ENCODE data around the gene C2orf68. TPM values are rescaled to one million over a fixed set of nuclear protein-coding genes. Genes with fewer than 3 reads are reported as not detected.
"Not testable (repeated sequence)": the region's sequence is repeated elsewhere in the genome, so short reads cannot be mapped to it uniquely, and the experiment has no call there.

Gene C2orf68
- total RNA-seq, 2 donors from 2014 or later, result 13.0 to 21.9 TPM

GRCh38 chr2:85596486-85597143, 15.3 kb downstream of the C2orf68 start:
- TF ChIP-seq, protein P1, sequence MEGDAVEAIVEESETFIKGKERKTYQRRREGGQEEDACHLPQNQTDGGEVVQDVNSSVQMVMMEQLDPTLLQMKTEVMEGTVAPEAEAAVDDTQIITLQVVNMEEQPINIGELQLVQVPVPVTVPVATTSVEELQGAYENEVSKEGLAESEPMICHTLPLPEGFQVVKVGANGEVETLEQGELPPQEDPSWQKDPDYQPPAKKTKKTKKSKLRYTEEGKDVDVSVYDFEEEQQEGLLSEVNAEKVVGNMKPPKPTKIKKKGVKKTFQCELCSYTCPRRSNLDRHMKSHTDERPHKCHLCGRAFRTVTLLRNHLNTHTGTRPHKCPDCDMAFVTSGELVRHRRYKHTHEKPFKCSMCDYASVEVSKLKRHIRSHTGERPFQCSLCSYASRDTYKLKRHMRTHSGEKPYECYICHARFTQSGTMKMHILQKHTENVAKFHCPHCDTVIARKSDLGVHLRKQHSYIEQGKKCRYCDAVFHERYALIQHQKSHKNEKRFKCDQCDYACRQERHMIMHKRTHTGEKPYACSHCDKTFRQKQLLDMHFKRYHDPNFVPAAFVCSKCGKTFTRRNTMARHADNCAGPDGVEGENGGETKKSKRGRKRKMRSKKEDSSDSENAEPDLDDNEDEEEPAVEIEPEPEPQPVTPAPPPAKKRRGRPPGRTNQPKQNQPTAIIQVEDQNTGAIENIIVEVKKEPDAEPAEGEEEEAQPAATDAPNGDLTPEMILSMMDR (IDR thresholded peaks at IDR 0.05), result no peak
- Histone ChIP-seq H3K36me3 (peaks cover 15% of the 10 kb centered on the region), H3K4me3 (peak overlapping the region; percentile 81), H3K27ac (peak overlapping the region; percentile 85 to 94), H3K27me3 (replicated peaks; ENCODE audit: insufficient read depth) (no peaks in the 10 kb centered on the region), H3K9me3 (no peaks in the 10 kb centered on the region), H3K4me1 (ENCODE audit: control insufficient read depth in 1 of 2, low read depth in 2 of 2) (peaks cover 20 to 49% of the 10 kb centered on the region in 2 donors)
- ATAC-seq (ENCODE audit: insufficient number of reproducible peaks, low FRiP score, low read depth) (no peak), DNase-seq (ENCODE audit: low spot score) (no peak)

- TF ChIP-seq, protein P1 (IDR thresholded peaks at IDR 0.05), result no peak
- H3K9me3 ChIP-seq, result no peaks in the 10 kb centered on the region
- H3K36me3 ChIP-seq, result peaks cover 15% of the 10 kb centered on the region
- no peaks in the 10 kb centered on the region for H3K27me3 ChIP-seq (replicated peaks; ENCODE audit: insufficient read depth)
- peaks cover 22 to 49% of the 10 kb centered on the region in 2 donors for H3K4me1 ChIP-seq (ENCODE audit: control insufficient read depth in 1 of 2, low read depth in 2 of 2)
- ATAC-seq (ENCODE audit: insufficient number of reproducible peaks, low FRiP score, low read depth) (no peak), DNase-seq (ENCODE audit: low spot score) (no peak)
- peak overlapping the region; percentile 81 for H3K4me3 ChIP-seq
- peak overlapping the region; percentile 85 to 94 for H3K27ac ChIP-seq
These were observed 15.9 kb downstream of the C2orf68 start for GRCh38 chr2:85596026-85596333.

DNA sequence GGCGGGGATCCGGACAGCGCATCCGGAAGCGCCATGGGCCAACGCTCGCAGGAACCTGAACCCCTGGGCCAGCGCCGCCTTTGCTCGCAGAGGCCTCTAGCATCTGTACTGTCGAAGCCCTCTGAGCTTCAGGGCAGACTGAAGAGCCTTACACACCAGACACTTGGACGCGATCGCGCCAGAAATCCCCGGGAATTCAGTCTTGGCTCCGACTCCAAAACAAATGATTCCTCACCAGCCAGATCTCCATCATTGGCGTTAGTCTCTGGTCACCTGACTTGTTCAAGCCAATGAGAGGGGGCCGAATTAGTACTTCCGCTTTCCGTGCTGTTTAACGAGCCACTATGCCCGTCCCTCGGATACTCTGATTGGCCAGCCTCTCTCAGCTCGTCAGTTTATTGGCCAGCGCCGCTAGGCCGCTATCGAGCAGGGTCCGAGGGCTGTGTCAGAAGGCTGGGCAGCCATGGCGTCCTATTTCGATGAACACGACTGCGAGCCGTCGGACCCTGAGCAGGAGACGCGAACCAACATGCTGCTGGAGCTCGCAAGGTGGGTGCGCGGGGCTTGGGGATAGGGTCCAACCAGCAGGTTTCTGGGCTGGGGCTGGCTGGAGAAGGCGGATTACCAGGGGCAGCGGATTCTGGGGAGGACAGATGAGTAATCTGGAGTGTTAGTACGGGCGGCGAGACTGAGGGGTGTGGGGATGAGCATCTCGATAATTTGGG, 16.4 kb downstream of the C2orf68 start, which contains the start of gene RNF181:
RNF181 (plus strand) TSS at position 445 of the 725 bp plus-strand sequence; CDS start at position 464, 19 bp downstream.
- TF ChIP-seq, protein P1 (IDR thresholded peaks at IDR 0.05), result no peak
- DNase-seq (ENCODE audit: low spot score) (peak; percentile 96), ATAC-seq (ENCODE audit: insufficient number of reproducible peaks, low FRiP score, low read depth) (peak; percentile 99)
- Histone ChIP-seq H3K27me3 (replicated peaks; ENCODE audit: insufficient read depth) (no peaks in the 10 kb centered on the region), H3K36me3 (peaks cover 15% of the 10 kb centered on the region), H3K9me3 (no peaks in the 10 kb centered on the region), H3K4me1 (ENCODE audit: control insufficient read depth in 1 of 2, low read depth in 2 of 2) (peaks cover 27 to 50% of the 10 kb centered on the region in 2 donors), H3K27ac (peak within 1 kb of the TSS; percentile 85 to 94), H3K4me3 (peak within 1 kb of the TSS; percentile 81)

DNA sequence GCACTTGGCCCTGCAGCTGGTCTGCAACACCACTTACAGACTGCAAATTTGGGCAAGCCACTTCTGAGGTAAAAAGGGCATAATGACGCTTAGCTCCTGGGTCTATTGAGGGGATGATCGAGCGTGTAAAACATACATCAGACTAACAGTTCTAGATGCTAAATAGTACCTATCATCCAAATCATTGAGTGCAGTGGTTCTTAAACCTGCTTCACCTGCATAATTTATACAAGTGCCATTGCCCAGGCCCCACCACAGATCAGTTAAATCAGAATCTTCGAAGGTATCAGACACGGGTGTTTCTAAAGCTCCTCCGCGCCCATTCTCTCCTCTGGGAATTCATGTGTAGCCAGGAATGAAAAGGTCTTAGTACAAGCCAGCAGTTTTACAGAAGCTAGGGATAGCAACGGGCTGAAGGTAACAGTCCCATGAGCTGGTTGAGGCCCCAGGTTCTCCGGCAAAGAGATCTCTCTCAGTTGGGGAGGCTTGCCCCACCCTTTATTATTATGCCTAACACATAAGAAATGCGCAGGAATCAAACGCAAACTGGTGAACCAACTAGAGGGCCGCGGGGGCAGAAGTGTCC, 17.1 kb downstream of the C2orf68 start:
- H3K27me3 ChIP-seq (replicated peaks; ENCODE audit: insufficient read depth), result no peaks in the 10 kb centered on the region
- peak overlapping the region; percentile 81 for H3K4me3 ChIP-seq
- DNase-seq (ENCODE audit: low spot score) (no peak), ATAC-seq (ENCODE audit: insufficient number of reproducible peaks, low FRiP score, low read depth) (no peak)
- peaks cover 34 to 57% of the 10 kb centered on the region in 2 donors for H3K4me1 ChIP-seq (ENCODE audit: control insufficient read depth in 1 of 2, low read depth in 2 of 2)
- H3K27ac ChIP-seq, result peak overlapping the region; percentile 78 to 85
- H3K9me3 ChIP-seq, result no peaks in the 10 kb centered on the region
- TF ChIP-seq, protein P1 (IDR thresholded peaks at IDR 0.05), result no peak
- H3K36me3 ChIP-seq, result peaks cover 15% of the 10 kb centered on the region

- Histone ChIP-seq H3K4me3 (no peak overlapping the region), H3K36me3 (peaks cover 5% of the 10 kb centered on the region), H3K4me1 (ENCODE audit: control insufficient read depth in 1 of 2, low read depth in 2 of 2) (peaks cover 52 to 75% of the 10 kb centered on the region in 2 donors), H3K27ac (no peak overlapping the region), H3K9me3 (no peaks in the 10 kb centered on the region), H3K27me3 (replicated peaks; ENCODE audit: insufficient read depth) (no peaks in the 10 kb centered on the region)
- no peak for DNase-seq (ENCODE audit: low spot score)
- no peak for ATAC-seq (ENCODE audit: insufficient number of reproducible peaks, low FRiP score, low read depth)
- TF ChIP-seq, protein P1 (IDR thresholded peaks at IDR 0.05), result no peak
These were observed 18.8 kb downstream of the C2orf68 start for GRCh38 chr2:85593023-85593422.

DNA sequence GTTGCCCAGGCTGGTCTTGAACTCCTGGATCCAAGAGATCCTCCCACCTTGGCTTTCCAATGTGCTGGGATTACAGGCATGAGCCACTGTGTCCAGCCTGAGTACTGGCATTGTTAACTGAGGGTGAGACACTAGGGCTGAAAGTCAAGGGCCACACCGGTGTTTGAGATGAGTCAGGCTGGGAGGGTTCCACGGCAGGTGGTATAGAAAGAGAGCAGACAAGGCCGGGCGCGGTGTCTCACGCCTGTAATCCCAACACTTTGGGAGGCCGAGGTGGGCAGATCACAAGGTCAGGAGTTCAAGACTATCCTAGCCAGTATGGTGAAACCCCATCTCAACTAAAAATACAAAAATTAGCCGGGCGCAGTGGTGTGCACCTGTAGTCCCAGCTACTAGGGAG, 19.6 kb downstream of the C2orf68 start:
- H3K9me3 ChIP-seq; H3K4me3 ChIP-seq; H3K36me3 ChIP-seq; H3K27me3 ChIP-seq (replicated peaks; ENCODE audit: insufficient read depth); ATAC-seq (ENCODE audit: insufficient number of reproducible peaks, low FRiP score, low read depth); DNase-seq (ENCODE audit: low spot score): not testable (repeated sequence)
- H3K4me1 ChIP-seq (ENCODE audit: control insufficient read depth in 1 of 2, low read depth in 2 of 2), result peaks cover 54 to 79% of the 10 kb centered on the region in 2 donors
- peak overlapping the region; percentile 14 to 80 for H3K27ac ChIP-seq

Measured in thoracic aorta (tissue), 2 donors.